ENCODE measurements around the gene TAGAP.

DNA sequence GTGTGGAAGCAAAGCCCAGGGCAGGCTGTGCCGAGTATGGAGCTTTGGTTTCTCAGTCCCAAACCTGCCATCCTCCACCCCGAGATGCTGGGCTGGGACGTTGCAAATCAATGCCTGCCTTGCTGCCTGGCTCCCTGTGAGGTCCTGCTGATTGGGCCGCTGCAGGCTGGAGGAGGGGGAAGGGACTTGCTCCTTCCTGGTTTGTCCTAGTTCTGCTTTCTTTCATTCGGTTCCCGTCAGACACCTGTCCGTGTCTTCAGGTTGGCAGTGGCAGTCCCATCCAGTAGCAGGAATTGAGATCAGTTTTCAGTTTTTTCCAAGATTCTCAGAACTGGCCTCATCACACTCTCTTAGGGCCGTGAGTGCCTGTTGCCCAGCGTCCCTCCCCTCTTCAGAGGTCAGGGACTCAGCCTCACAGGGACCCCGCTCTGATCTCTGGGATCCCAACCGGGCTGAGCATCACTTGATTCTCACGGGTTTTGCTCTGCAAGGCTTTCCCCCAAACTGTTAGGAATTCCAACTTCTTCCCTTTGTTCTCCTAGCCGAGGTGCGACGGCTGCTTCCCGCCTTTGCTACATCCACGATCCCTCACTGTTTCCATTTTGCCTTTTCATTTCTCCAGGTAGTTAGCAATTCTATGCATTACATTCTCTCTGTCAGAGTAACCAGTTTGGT lies 24.2 kb upstream of the TAGAP start:
- TF ChIP-seq POLR2A (IDR thresholded peaks at IDR 0.05; ENCODE audit: borderline replicate concordance, extremely low read depth, insufficient read depth, insufficient read length) (no peak), EZH2 (IDR thresholded peaks at IDR 0.05) (no peak), POLR2AphosphoS5 (IDR thresholded peaks at IDR 0.05; ENCODE audit: low read depth, low read length) (no peak), MAX (IDR thresholded peaks at IDR 0.05) (no peak), RAD21 (IDR thresholded peaks at IDR 0.05; ENCODE audit: low read depth) (no peak), SP1 (IDR thresholded peaks at IDR 0.05; ENCODE audit: low read depth) (no peak), SIN3A (IDR thresholded peaks at IDR 0.05; ENCODE audit: low read depth) (no peak), ZFX (IDR thresholded peaks at IDR 0.05) (no peak), EGR1 (IDR thresholded peaks at IDR 0.05; ENCODE audit: low read depth) (no peak), EZH2phosphoT487 (IDR thresholded peaks at IDR 0.05; ENCODE audit: borderline replicate concordance) (no peak), YY1 (IDR thresholded peaks at IDR 0.05; ENCODE audit: extremely low read depth, insufficient replicate concordance, low read depth, low read length) (no peak)
- TF ChIP-seq, protein P1, sequence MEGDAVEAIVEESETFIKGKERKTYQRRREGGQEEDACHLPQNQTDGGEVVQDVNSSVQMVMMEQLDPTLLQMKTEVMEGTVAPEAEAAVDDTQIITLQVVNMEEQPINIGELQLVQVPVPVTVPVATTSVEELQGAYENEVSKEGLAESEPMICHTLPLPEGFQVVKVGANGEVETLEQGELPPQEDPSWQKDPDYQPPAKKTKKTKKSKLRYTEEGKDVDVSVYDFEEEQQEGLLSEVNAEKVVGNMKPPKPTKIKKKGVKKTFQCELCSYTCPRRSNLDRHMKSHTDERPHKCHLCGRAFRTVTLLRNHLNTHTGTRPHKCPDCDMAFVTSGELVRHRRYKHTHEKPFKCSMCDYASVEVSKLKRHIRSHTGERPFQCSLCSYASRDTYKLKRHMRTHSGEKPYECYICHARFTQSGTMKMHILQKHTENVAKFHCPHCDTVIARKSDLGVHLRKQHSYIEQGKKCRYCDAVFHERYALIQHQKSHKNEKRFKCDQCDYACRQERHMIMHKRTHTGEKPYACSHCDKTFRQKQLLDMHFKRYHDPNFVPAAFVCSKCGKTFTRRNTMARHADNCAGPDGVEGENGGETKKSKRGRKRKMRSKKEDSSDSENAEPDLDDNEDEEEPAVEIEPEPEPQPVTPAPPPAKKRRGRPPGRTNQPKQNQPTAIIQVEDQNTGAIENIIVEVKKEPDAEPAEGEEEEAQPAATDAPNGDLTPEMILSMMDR (IDR thresholded peaks at IDR 0.05 in 2 of 3, conservative IDR thresholded peaks at IDR 0.05 in 1 of 3; ENCODE audit: borderline replicate concordance in 1 of 3, insufficient read depth in 1 of 3, low read depth in 2 of 3, low read length in 2 of 3) = no peak

All from HCT116 (cell line).